ENCODE measurements around the gene FAF2. TPM values are rescaled to one million over a fixed set of nuclear protein-coding genes. Genes with fewer than 3 reads are reported as not detected.
"Not testable (repeated sequence)": the region's sequence is repeated elsewhere in the genome, so short reads cannot be mapped to it uniquely, and the experiment has no call there.

Gene FAF2
- total RNA-seq, 1 donor from 2014 or later: 45.5 TPM

DNA sequence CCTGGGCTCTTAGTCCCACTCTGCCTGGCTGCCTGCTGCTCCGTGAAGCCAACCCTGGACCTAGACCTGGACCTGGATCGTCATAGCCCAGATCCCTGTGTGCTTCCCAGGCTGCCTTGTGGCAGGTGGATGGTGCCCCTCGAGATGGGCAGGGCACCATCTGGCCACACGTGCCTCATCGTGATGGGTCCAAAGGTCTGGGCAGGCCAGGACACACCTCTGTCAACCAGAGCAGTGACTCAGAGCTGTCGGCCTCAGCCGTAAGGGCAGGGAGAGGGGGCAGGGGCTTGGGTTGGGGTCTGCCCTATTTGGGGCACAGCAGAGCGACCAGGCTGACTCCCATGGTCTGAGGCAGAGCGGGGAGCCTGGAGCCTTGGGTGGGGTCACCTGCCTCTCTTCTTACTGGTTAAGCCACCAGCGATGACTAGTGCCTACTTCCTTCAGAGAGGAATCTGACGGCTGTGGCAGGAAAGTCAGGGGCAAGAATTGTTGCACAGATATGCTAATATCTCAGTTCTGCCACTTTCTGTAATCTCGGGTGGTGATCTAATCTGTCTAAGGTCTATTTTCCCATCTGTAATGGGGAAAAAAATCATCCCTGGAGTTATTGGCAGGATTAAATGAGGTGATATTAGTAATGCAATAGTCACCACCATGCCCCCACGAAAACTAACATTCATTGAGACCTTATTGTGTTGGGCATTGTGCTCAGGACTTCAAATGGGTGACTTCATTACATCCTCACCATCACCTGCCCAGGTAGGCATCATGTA lies 97.7 kb downstream of the FAF2 start:
- no peaks in the 10 kb centered on the region for H3K27me3 ChIP-seq (ENCODE audit: control insufficient read depth, insufficient read depth, low read length)
- H3K36me3 ChIP-seq (ENCODE audit: control insufficient read depth, insufficient read depth, low read length): no peaks in the 10 kb centered on the region
- TF ChIP-seq, protein P1, sequence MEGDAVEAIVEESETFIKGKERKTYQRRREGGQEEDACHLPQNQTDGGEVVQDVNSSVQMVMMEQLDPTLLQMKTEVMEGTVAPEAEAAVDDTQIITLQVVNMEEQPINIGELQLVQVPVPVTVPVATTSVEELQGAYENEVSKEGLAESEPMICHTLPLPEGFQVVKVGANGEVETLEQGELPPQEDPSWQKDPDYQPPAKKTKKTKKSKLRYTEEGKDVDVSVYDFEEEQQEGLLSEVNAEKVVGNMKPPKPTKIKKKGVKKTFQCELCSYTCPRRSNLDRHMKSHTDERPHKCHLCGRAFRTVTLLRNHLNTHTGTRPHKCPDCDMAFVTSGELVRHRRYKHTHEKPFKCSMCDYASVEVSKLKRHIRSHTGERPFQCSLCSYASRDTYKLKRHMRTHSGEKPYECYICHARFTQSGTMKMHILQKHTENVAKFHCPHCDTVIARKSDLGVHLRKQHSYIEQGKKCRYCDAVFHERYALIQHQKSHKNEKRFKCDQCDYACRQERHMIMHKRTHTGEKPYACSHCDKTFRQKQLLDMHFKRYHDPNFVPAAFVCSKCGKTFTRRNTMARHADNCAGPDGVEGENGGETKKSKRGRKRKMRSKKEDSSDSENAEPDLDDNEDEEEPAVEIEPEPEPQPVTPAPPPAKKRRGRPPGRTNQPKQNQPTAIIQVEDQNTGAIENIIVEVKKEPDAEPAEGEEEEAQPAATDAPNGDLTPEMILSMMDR (IDR thresholded peaks at IDR 0.05; ENCODE audit: insufficient read depth, low read length, poor library complexity, severe bottlenecking): no peak
- H3K4me3 ChIP-seq (ENCODE audit: low read depth, low read length): no peak overlapping the region
- no peak for DNase-seq (ENCODE audit: low read depth)

DNA sequence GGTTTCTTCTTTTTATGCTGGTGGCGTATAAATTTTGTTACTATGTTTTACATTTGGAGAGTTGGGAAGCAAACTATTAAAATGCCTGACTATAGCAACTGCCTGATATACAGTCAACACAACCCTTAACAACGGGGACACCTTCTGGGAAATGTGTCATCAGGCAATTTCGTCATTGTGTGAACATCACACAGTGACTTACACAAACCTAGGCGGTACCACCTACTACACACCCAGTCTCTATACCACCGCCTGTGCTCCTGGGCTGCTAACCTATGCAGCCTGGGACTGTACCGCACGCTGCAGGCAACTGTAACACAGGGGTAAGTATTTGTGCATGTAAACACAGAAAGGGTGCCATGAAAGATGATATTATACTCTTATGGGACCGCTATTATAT lies 99.6 kb downstream of the FAF2 start:
- H3K27me3 ChIP-seq (ENCODE audit: control insufficient read depth, insufficient read depth, low read length): no peaks in the 10 kb centered on the region
- no peak for DNase-seq (ENCODE audit: low read depth)
- H3K4me3 ChIP-seq (ENCODE audit: low read depth, low read length): no peak overlapping the region
- TF ChIP-seq, protein P1 (IDR thresholded peaks at IDR 0.05; ENCODE audit: insufficient read depth, low read length, poor library complexity, severe bottlenecking): no peak
- no peaks in the 10 kb centered on the region for H3K36me3 ChIP-seq (ENCODE audit: control insufficient read depth, insufficient read depth, low read length)

DNA sequence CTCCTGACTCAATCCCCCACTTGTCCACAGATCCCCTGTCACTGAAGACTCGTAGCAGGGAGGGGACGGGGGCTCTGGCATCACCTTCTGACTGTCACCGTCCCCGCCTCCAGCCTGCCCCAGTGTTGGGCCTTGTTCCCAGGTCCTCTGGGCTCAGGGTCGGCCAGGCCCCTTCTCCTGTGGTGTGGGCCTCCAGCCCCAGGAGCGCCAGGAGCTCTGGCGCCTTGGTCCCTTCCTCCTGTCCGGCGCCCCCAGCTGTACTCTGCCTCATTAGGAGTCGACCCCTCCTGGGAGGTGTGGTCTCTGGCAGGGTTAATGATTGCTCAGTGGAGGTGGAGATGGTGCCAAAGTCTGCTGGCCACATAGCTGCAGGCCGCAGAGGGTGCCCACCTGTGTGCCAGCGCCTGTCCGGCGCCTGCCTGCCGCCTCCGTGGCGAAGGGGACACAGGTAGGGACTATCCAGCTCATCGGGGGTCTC lies 100.8 kb downstream of the FAF2 start, which contains the start of gene CDHR2:
Gene CDHR2 (plus strand): TSS at position 376 of the 478 bp plus-strand sequence. CDS start 16,011 bp downstream, outside the sequence.
- Histone ChIP-seq H3K4me3 (ENCODE audit: low read depth, low read length) (no peak within 1 kb of the TSS), H3K27me3 (ENCODE audit: control insufficient read depth, insufficient read depth, low read length) (no peaks in the 10 kb centered on the region), H3K36me3 (ENCODE audit: control insufficient read depth, insufficient read depth, low read length) (no peaks in the 10 kb centered on the region)
- DNase-seq (ENCODE audit: low read depth): no peak
- TF ChIP-seq, protein P1 (IDR thresholded peaks at IDR 0.05; ENCODE audit: insufficient read depth, low read length, poor library complexity, severe bottlenecking): no peak

DNA sequence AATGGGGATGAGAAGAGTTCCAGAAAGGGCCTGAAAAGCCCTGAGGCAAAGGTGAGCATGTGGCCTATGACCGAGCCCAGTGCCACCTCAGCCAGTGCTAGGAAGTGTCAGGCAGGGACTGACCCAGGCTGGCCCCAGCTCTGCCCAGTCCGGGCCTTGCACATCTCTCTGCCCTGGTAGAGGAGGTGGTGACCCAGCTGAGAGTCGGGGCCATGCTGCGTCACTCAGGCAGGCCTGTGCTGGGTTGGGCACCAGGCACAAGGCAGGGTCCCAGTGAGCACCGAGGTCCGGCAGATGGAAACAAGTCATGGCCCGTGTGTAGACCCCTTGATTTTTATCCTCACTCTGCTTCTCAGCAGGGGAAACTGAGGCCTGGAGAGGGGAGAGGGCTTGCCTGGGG lies 101.7 kb downstream of the FAF2 start:
- H3K4me3 ChIP-seq (ENCODE audit: low read depth, low read length): no peak overlapping the region
- no peaks in the 10 kb centered on the region for H3K36me3 ChIP-seq (ENCODE audit: control insufficient read depth, insufficient read depth, low read length)
- H3K27me3 ChIP-seq (ENCODE audit: control insufficient read depth, insufficient read depth, low read length): no peaks in the 10 kb centered on the region
- DNase-seq (ENCODE audit: low read depth): no peak
- TF ChIP-seq, protein P1 (IDR thresholded peaks at IDR 0.05; ENCODE audit: insufficient read depth, low read length, poor library complexity, severe bottlenecking): no peak

DNA sequence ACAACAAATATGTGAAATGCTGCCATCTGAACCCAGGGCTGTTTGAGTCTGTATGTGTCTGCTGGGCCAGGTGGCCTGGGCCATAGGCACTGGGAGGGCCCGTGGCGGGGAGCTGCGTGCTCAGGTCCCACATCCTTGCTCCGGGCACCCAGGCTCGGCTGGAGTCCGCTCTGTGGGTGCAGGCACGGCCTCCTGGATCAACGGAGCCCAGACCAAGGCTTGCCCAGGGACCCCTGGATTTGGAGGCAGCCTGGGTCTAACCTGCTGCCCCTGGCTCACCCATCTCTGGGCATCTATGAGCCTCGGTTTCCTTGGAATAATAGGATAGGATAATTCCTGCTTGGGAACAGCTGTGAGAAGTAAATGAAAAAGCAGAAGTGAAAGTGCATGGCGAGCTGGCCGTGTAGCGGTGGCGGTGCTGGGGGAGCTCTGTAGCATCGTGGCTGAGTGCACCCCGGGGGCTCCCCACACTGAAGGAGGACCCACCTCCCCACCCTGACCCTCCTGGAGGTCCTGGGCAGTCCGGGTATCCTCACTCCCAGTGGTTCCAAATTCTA lies 102.2 kb downstream of the FAF2 start:
- TF ChIP-seq, protein P1 (IDR thresholded peaks at IDR 0.05; ENCODE audit: insufficient read depth, low read length, poor library complexity, severe bottlenecking): no peak
- Histone ChIP-seq H3K36me3 (ENCODE audit: control insufficient read depth, insufficient read depth, low read length) (no peaks in the 10 kb centered on the region), H3K4me3 (ENCODE audit: low read depth, low read length) (no peak overlapping the region), H3K27me3 (ENCODE audit: control insufficient read depth, insufficient read depth, low read length) (no peaks in the 10 kb centered on the region)
- no peak for DNase-seq (ENCODE audit: low read depth)

DNA sequence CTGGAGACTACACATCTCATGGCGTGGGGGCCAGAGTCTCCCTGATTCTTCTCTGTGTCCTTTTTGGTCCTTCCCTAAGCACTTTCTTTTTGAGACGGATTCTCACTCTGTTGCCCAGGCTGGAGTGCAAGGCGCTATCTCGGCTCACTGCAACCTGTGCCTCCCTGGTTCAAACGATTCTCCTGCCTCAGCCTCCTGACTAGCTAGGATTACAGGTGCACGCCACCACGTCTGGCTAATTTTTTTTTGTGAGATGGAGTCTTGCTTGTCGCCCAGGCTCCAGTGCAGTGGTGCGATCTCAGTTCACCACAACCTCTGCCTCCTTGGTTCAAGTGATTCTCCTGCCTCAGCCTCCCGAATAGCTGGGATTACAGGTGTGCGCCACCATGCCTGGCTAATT lies 102.8 kb downstream of the FAF2 start:
- not testable (repeated sequence) for H3K36me3 ChIP-seq (ENCODE audit: control insufficient read depth, insufficient read depth, low read length); H3K27me3 ChIP-seq (ENCODE audit: control insufficient read depth, insufficient read depth, low read length); DNase-seq (ENCODE audit: low read depth); H3K4me3 ChIP-seq (ENCODE audit: low read depth, low read length)

All from kidney epithelial cell (primary cell).